Suprapubic skin (tissue), 4 donors: Measurements from ENCODE around the gene CNTNAP3B.
"Not testable (repeated sequence)": the region's sequence is repeated elsewhere in the genome, so short reads cannot be mapped to it uniquely, and the experiment has no call there.

Experiments
- EP300 ChIP-seq: sonication (generic); formaldehyde crosslinking; IDR thresholded peaks from one replicate; pipeline ENCODE4 v1.6.1; 2017; ENCODE audit warnings: antibody characterized with exemption
- POLR2AphosphoS5 ChIP-seq, 3 donors: sonication (generic); formaldehyde crosslinking; IDR thresholded peaks; one replicate each; pipeline ENCODE4 v1.6.1; 2017; ENCODE audit warnings: antibody characterized with exemption in 3 of 3
- TF ChIP-seq, protein P1 (sequence below), 2 donors: fragments of 200-600 bp in 1 of 2; fragments of 450-650 bp in 1 of 2; sonication (generic) in 1 of 2; IDR thresholded peaks; one replicate each; pipeline ENCODE4 v1.5.1; 2016 to 2019; ENCODE audit warnings: antibody characterized with exemption in 2 of 2, mild to moderate bottlenecking in 1 of 2, moderate library complexity in 1 of 2

DNA sequence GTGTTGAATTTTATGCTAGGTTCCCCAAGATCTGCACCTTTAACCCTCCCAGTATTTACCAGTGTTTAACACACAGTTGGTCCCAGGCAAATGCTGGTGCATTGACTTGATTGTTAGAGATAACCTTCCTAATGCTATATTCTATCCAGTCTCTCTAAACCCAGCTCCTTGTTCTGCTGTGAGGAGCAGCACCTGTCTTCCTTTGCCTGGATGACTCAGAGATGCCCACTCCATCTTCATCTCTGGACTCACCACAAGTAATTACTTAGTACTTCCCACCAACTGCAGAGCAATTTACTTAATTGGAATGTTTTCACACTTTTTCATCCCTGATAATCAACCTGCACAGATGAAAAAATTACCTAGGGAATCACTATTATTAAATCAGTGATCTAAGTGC is 108.6 kb downstream of the CNTNAP3B start:
- TF ChIP-seq, protein P1, sequence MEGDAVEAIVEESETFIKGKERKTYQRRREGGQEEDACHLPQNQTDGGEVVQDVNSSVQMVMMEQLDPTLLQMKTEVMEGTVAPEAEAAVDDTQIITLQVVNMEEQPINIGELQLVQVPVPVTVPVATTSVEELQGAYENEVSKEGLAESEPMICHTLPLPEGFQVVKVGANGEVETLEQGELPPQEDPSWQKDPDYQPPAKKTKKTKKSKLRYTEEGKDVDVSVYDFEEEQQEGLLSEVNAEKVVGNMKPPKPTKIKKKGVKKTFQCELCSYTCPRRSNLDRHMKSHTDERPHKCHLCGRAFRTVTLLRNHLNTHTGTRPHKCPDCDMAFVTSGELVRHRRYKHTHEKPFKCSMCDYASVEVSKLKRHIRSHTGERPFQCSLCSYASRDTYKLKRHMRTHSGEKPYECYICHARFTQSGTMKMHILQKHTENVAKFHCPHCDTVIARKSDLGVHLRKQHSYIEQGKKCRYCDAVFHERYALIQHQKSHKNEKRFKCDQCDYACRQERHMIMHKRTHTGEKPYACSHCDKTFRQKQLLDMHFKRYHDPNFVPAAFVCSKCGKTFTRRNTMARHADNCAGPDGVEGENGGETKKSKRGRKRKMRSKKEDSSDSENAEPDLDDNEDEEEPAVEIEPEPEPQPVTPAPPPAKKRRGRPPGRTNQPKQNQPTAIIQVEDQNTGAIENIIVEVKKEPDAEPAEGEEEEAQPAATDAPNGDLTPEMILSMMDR (IDR thresholded peaks at IDR 0.05): not testable (repeated sequence)
- not testable (repeated sequence) for TF ChIP-seq POLR2AphosphoS5 (IDR thresholded peaks at IDR 0.05); EP300
